Smooth muscle cell of the pulmonary artery (primary cell): ENCODE measurements around the gene MALSU1. TPM values are rescaled to one million over a fixed set of nuclear protein-coding genes. Genes with fewer than 3 reads are reported as not detected.

Source experiments
- total RNA-seq: library from RNA; depleted of rRNA; stranded (reverse); fragments of >200 nt; gene quantifications from 2 replicates; pipeline ENCODE4 v1.2.3, GENCODE V29; 2014

The MALSU1 gene
- total RNA-seq: 84.1 and 94.2 TPM in 2 replicates

GRCh38 chr7:23298885-23299769 is at the start of gene MALSU1:
MALSU1 (plus strand) TSS chr7:23299339; CDS start chr7:23299353, 14 bp downstream.

Other genes with a start within 250 kb of the MALSU1 start
- gene KLHL7, start 193.6 kb upstream of the MALSU1 start, total RNA-seq: 31.0 and 33.9 TPM in 2 replicates
- 25.5 and 28.7 TPM in 2 replicates for gene NUP42, start 117.3 kb upstream of the MALSU1 start, total RNA-seq
- gene GPNMB, start 52.6 kb upstream of the MALSU1 start, total RNA-seq: 205 and 214 TPM in 2 replicates
- gene IGF2BP3, start 171.2 kb downstream of the MALSU1 start, total RNA-seq: 20.2 and 77.8 TPM in 2 replicates
- gene TRA2A, start 232.6 kb downstream of the MALSU1 start, total RNA-seq: 22.9 and 24.2 TPM in 2 replicates